Inferior parietal cortex (tissue), 1 donor: Measurements from ENCODE around the gene OBSL1.

Source experiments
- DNase-seq: peaks from one replicate; pipeline ENCODE4 v3.0.0-alpha.2; 2016; ENCODE audit errors: extremely low spot score

Gene OBSL1

GRCh38 chr2:219596954-219597551, 25.7 kb upstream of the OBSL1 start:
- peak; percentile 52 for DNase-seq

GRCh38 chr2:219595256-219595655, 23.9 kb upstream of the OBSL1 start:
- DNase-seq: no peak

GRCh38 chr2:219593154-219593553, 21.8 kb upstream of the OBSL1 start:
- no peak for DNase-seq

GRCh38 chr2:219592736-219593135, 21.4 kb upstream of the OBSL1 start:
- no peak for DNase-seq

GRCh38 chr2:219591091-219591490, 19.8 kb upstream of the OBSL1 start:
- DNase-seq: no peak

- DNase-seq: no peak
These were observed 10.0 kb upstream of the OBSL1 start for GRCh38 chr2:219581346-219581745.

- no peak for DNase-seq
These were observed 7.7 kb upstream of the OBSL1 start for GRCh38 chr2:219578811-219579613.

- no peak for DNase-seq
These were observed 5.4 kb upstream of the OBSL1 start for GRCh38 chr2:219576505-219577388.

- DNase-seq: no peak
These were observed 4.5 kb upstream of the OBSL1 start for GRCh38 chr2:219575566-219576504.

- no peak for DNase-seq
These were observed 3.4 kb upstream of the OBSL1 start for GRCh38 chr2:219574484-219575311.

GRCh38 chr2:219573166-219573565, 1.8 kb upstream of the OBSL1 start:
- DNase-seq: no peak

- no peak for DNase-seq
These were observed 1.1 kb upstream of the OBSL1 start, which contains the start of gene INHA for GRCh38 chr2:219572237-219573001. INHA (plus strand) TSS chr2:219572310; CDS start chr2:219572375, 65 bp downstream.

GRCh38 chr2:219570924-219571310, 422 bp downstream of the OBSL1 start:
- DNase-seq: no peak

- DNase-seq: no peak
These were observed 980 bp downstream of the OBSL1 start for GRCh38 chr2:219570194-219570923.

GRCh38 chr2:219569635-219570034, 1.7 kb downstream of the OBSL1 start:
- DNase-seq: no peak

GRCh38 chr2:219569041-219569440, 2.3 kb downstream of the OBSL1 start:
- no peak for DNase-seq

- no peak for DNase-seq
These were observed 3.5 kb downstream of the OBSL1 start for GRCh38 chr2:219567791-219568361.

GRCh38 chr2:219567131-219567530, 4.2 kb downstream of the OBSL1 start:
- DNase-seq: no peak

GRCh38 chr2:219566640-219567039, 4.7 kb downstream of the OBSL1 start:
- DNase-seq: no peak
